SK-N-SH treated with all-trans-retinoic acid at 6 μM for 48 hours (cell line): ENCODE measurements around the gene NF1.

Experiments used
- BACH2 ChIP-seq: fragments of 250-450 bp; sonication (Bioruptor Pico); IDR thresholded peaks from 2 replicates; pipeline ENCODE4 v1.9.0; 2021; ENCODE audit warnings: mild to moderate bottlenecking, borderline replicate concordance
- CSDC2 ChIP-seq: fragments of 250-450 bp; sonication (Bioruptor Pico); IDR thresholded peaks from 2 replicates; pipeline ENCODE4 v1.5.0; 2020; ENCODE audit warnings: mild to moderate bottlenecking, moderate library complexity
- ESRRG ChIP-seq: fragments of 250-450 bp; sonication (Bioruptor Pico); IDR thresholded peaks from 2 replicates; pipeline ENCODE4 v1.6.1; 2021; ENCODE audit warnings: mild to moderate bottlenecking
- SNAI2 ChIP-seq: fragments of 250-450 bp; sonication (Bioruptor Pico); IDR thresholded peaks from 2 replicates; pipeline ENCODE4 v1.5.0; 2020; ENCODE audit warnings: mild to moderate bottlenecking, moderate library complexity
- TCF4 ChIP-seq: fragments of 250-450 bp; sonication (Bioruptor Pico); IDR thresholded peaks from 2 replicates; pipeline ENCODE4 v1.8.0; 2021; ENCODE audit warnings: mild to moderate bottlenecking, moderate library complexity, borderline replicate concordance

- TF ChIP-seq SNAI2 (CRISPR knock-in tag) (no peak), CSDC2 (CRISPR knock-in tag) (no peak), TCF4 (CRISPR knock-in tag) (no peak), ESRRG (CRISPR knock-in tag) (no peak), BACH2 (no peak)
These were observed 234.4 kb downstream of the NF1 start for GRCh38 chr17:31329221-31329620.
